ENCODE results near the gene AK5.

- no peak for TF ChIP-seq CTCF (conservative IDR thresholded peaks at IDR 0.05; ENCODE audit: low read depth in 2 of 2)
- TF ChIP-seq EZH2phosphoT487 (IDR thresholded peaks at IDR 0.05; ENCODE audit: unreplicated experiment): no peak
- no peak for TF ChIP-seq CREB1 (CRISPR knock-in tag; IDR thresholded peaks at IDR 0.05; ENCODE audit: low read depth)
- no peak for TF ChIP-seq REST (IDR thresholded peaks at IDR 0.05; ENCODE audit: unreplicated experiment)
- no peak for TF ChIP-seq EZH2 (IDR thresholded peaks at IDR 0.05; ENCODE audit: low read depth, unreplicated experiment)
- no peak for TF ChIP-seq NANOG (IDR thresholded peaks at IDR 0.05; ENCODE audit: borderline replicate concordance)
- no peak for TF ChIP-seq STAT1 (IDR thresholded peaks at IDR 0.05; ENCODE audit: unreplicated experiment)
- no peak for TF ChIP-seq POLR2AphosphoS5 (IDR thresholded peaks at IDR 0.05; ENCODE audit: low read depth)
Observed at GRCh38 chr1:77283701-77284425, 2.0 kb downstream of the AK5 start.

Measured in GM23338 (cell line).